Body of pancreas (tissue), 4 donors: ENCODE measurements around the gene RBM19. TPM values are rescaled to one million over a fixed set of nuclear protein-coding genes. Genes with fewer than 3 reads are reported as not detected.

Experiments used
- ATAC-seq: fragments of 150-250 bp; one replicate; pipeline ENCODE4 v1.9.1; 2016
- DNase-seq, 4 donors: peaks; one replicate each; pipeline ENCODE4 v3.0.0-alpha.2; 2019
- H3K27ac ChIP-seq, 4 donors: fragments of 200-600 bp; sonication (generic); 1 replicate in 3 of 4; 2 replicates in 1 of 4; pipeline versions ENCODE4 v1.5.1 to v1.6.1; 2016 to 2019; ENCODE audit warnings: mild to moderate bottlenecking in 1 of 4, mixed read lengths in 1 of 4, moderate library complexity in 1 of 4
- H3K27me3 ChIP-seq, 2 donors: fragments of 200-600 bp; sonication (generic); one replicate each; pipeline ENCODE4 v1.6.0; 2016; ENCODE audit warnings: mild to moderate bottlenecking in 1 of 2
- H3K36me3 ChIP-seq, 2 donors: fragments of 200-600 bp; sonication (generic); replicated peaks in 1 of 2; 2 replicates each; pipeline ENCODE4 v1.5.1; 2016; ENCODE audit warnings: low read depth in 2 of 2; ENCODE audit not compliant: insufficient read depth in 1 of 2
- H3K4me1 ChIP-seq: fragments of 200-600 bp; sonication (generic); one replicate; pipeline ENCODE4 v1.6.0; 2016
- H3K4me3 ChIP-seq, 2 donors: fragments of 200-600 bp; sonication (generic); 1 replicate in 1 of 2; 2 replicates in 1 of 2; pipeline ENCODE4 v1.5.1; 2016 to 2019
- H3K9me3 ChIP-seq, 3 donors: fragments of 200-600 bp; sonication (generic); 1 replicate in 2 of 3; 2 replicates in 1 of 3; pipeline ENCODE4 v1.5.1; 2016
- CTCF ChIP-seq, 7 experiments: fragments of 450-650 bp in 4 of 7; fragments of 200-600 bp in 3 of 7; sonication (generic) in 3 of 7; IDR thresholded peaks; one replicate each; pipeline ENCODE4 v1.5.1; 2016 to 2019; ENCODE audit warnings: antibody characterized with exemption in 7 of 7
- POLR2A ChIP-seq, 3 donors: fragments of 450-650 bp; IDR thresholded peaks; one replicate each; pipeline ENCODE4 v1.6.1; 2016; ENCODE audit warnings: antibody characterized with exemption in 3 of 3, mild to moderate bottlenecking in 2 of 3
- WGBS, 2 donors: methylation state at CpG; one replicate each; pipeline ENCODE4 v1.1.5; 2017; 5-methylcytosine and 5-hydroxymethylcytosine counted together
- intact Hi-C: fragments of 100-400 bp; cut with DNase I; formaldehyde crosslinking; loops from one replicate; pipeline ENCODE4 v1.15.1; 2023
- total RNA-seq, 2 donors: library from RNA; depleted of rRNA; stranded (reverse); fragments of >200 nt; gene quantifications; one replicate each; pipeline ENCODE4 v1.1.0, GENCODE V29; 2016

RBM19 gene
- total RNA-seq, 2 donors from 2014 or later = 18.4 to 36.3 TPM

DNA sequence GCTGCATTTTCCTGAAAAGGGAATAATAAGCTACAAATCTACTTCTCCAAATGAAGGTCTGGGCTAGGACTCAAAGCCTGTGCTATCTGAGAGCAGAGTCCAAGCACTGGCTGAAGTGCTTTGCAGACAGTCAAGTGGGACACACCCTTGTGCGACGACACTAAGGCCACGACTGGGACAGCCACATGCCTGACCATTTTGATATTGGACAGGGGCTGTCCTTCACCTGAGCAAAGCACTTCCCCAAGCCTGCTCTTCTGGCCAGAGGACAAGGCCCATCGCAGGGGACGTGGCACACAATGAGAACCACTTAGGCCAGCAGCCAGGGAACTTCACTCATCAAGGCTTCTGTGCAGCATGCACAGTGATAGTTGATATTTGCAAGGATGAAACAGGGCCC, 71.4 kb downstream of the RBM19 start:
- TF ChIP-seq CTCF (IDR thresholded peaks at IDR 0.05) (no peak), POLR2A (IDR thresholded peaks at IDR 0.05) (no peak)
- no peaks in the 10 kb centered on the region for H3K36me3 ChIP-seq
- no peaks in the 10 kb centered on the region for H3K9me3 ChIP-seq
- WGBS, 2 donors = 91 to 96% methylated on average over 5 of the region's 5 CpGs
- DNase-seq = no peak
- no peak for ATAC-seq
- H3K27me3 ChIP-seq = no peaks in the 10 kb centered on the region
- intact Hi-C loops = no loop called here
- H3K4me3 ChIP-seq = no peak overlapping the region
- peaks cover 8% of the 10 kb centered on the region for H3K4me1 ChIP-seq
- no peak overlapping the region for H3K27ac ChIP-seq

GRCh38 chr12:113893221-113893620, 72.9 kb downstream of the RBM19 start:
- DNase-seq (no peak), ATAC-seq (no peak)
- no peaks in the 10 kb centered on the region for H3K27me3 ChIP-seq
- no peaks in the 10 kb centered on the region for H3K4me1 ChIP-seq
- H3K9me3 ChIP-seq = no peaks in the 10 kb centered on the region
- no peak overlapping the region for H3K4me3 ChIP-seq
- WGBS, 2 donors = 97 to 98% methylated on average over 8 of the region's 8 CpGs
- TF ChIP-seq POLR2A (IDR thresholded peaks at IDR 0.05) (no peak), CTCF (IDR thresholded peaks at IDR 0.05) (no peak)
- H3K36me3 ChIP-seq = no peaks in the 10 kb centered on the region
- H3K27ac ChIP-seq = no peak overlapping the region
- intact Hi-C loops = no loop called here

DNA sequence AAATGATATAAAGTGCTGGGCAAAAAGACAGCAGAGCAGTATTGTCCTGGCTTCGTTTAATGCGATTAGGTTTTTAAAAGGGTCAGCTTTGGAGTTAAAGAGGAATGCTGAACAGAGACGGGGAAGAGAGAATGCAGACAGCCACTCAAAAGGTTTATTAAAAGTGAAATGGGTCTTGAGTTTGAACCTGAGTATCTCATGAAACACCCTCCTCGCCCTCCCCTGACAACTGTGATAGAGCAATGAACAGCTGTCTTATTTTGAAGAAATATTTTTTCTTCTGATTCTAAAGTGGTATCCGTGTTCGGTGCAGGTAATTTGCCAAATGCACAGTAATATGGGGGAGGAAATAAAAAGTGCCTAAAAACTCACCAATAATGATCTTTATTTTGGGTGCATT, 73.6 kb downstream of the RBM19 start:
- no peak for ATAC-seq
- intact Hi-C loops = no loop called here

GRCh38 chr12:113891739-113892520, 74.2 kb downstream of the RBM19 start:
- H3K27me3 ChIP-seq = no peaks in the 10 kb centered on the region
- no peak for DNase-seq
- no peak for ATAC-seq
- no peak overlapping the region for H3K4me3 ChIP-seq
- H3K27ac ChIP-seq = no peak overlapping the region
- H3K4me1 ChIP-seq = no peaks in the 10 kb centered on the region
- intact Hi-C loops = no loop called here
- no peaks in the 10 kb centered on the region for H3K36me3 ChIP-seq
- no peaks in the 10 kb centered on the region for H3K9me3 ChIP-seq
- WGBS, 2 donors = 79 to 83% methylated on average over 15 of the region's 15 CpGs
- TF ChIP-seq POLR2A (IDR thresholded peaks at IDR 0.05) = no peak
- TF ChIP-seq CTCF (IDR thresholded peaks at IDR 0.05) = no peak

More for the DNA sequence above, 73.6 kb downstream of the RBM19 start:
- Histone ChIP-seq H3K4me3 (no peak overlapping the region), H3K4me1 (no peaks in the 10 kb centered on the region), H3K36me3 (no peaks in the 10 kb centered on the region), H3K27me3 (no peaks in the 10 kb centered on the region), H3K9me3 (no peaks in the 10 kb centered on the region), H3K27ac (no peak overlapping the region)
- no peak for DNase-seq
- 94 to 95% methylated on average over 6 of the region's 6 CpGs for WGBS, 2 donors
- TF ChIP-seq POLR2A (IDR thresholded peaks at IDR 0.05) (no peak), CTCF (IDR thresholded peaks at IDR 0.05) (no peak)

DNA sequence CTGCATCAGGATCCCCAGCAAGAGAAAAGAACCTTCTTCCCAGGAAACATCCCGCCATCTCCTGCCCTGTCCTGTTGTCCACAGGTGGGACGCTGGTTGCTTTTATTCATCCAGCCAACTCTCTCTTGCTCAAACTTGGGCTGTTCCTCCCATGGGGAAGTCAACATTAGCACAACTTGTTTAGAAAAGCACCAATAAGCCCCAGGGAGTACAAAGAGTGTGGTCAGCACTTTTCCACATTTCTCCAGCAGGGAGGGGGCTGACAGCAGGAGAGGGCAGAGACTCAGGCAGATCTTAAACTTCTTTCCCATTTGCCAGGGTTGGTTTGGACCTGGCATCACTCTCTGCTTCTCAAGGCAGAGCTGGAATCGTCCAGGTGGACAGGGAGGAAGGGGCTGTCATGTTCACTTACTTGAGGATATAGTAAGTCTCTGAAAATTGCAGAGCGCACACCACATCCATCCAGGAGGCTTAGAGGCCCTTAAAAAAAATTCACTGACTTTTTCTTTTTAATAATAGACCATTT, 74.9 kb downstream of the RBM19 start:
- ATAC-seq (no peak), DNase-seq (no peak)
- intact Hi-C loops = no loop called here
- no peak for TF ChIP-seq CTCF (IDR thresholded peaks at IDR 0.05)
- TF ChIP-seq POLR2A (IDR thresholded peaks at IDR 0.05) = no peak
- H3K36me3 ChIP-seq = no peaks in the 10 kb centered on the region
- no peaks in the 10 kb centered on the region for H3K27me3 ChIP-seq
- H3K9me3 ChIP-seq = no peaks in the 10 kb centered on the region
- no peak overlapping the region for H3K27ac ChIP-seq
- no peak overlapping the region for H3K4me3 ChIP-seq
- H3K4me1 ChIP-seq = no peaks in the 10 kb centered on the region
- 86 to 88% methylated on average over 4 of the region's 4 CpGs for WGBS, 2 donors
